Stomach smooth muscle (tissue), 2 donors: ENCODE results near the gene DHRS12.
A peak's percentile ranks its signal among the peaks of the same experiment; 100 is the strongest.

ENCODE experiments used
- H3K27ac ChIP-seq: one replicate; pipeline ENCODE4 v1.7.0; 2013; ENCODE audit warnings: mild to moderate bottlenecking, low read length, inconsistent platforms
- H3K27me3 ChIP-seq, 2 donors: one replicate each; pipeline ENCODE4 v1.7.0; 2013; ENCODE audit warnings: low read length in 2 of 2; ENCODE audit not compliant: insufficient read depth in 2 of 2, control insufficient read depth in 1 of 2
- H3K36me3 ChIP-seq, 2 donors: one replicate each; pipeline ENCODE4 v1.7.0; 2013; ENCODE audit warnings: low read length in 2 of 2; ENCODE audit not compliant: control insufficient read depth in 2 of 2, insufficient read depth in 2 of 2
- H3K4me1 ChIP-seq: one replicate; pipeline ENCODE4 v1.7.0; 2013; ENCODE audit warnings: low read length; ENCODE audit not compliant: control insufficient read depth, insufficient read depth
- H3K4me3 ChIP-seq, 2 donors: one replicate each; pipeline ENCODE4 v1.7.0; 2013; ENCODE audit warnings: low read length in 2 of 2
- H3K9ac ChIP-seq, 2 donors: one replicate each; pipeline ENCODE4 v1.7.0; 2013; ENCODE audit warnings: low read length in 2 of 2, mild to moderate bottlenecking in 1 of 2
- H3K9me3 ChIP-seq, 2 donors: one replicate each; pipeline ENCODE4 v1.7.0; 2013; ENCODE audit warnings: low read length in 2 of 2; ENCODE audit not compliant: control insufficient read depth in 2 of 2
- donor health status: healthy.
- donor health status: Pancreatic carcinoma.

The DHRS12 gene

DNA sequence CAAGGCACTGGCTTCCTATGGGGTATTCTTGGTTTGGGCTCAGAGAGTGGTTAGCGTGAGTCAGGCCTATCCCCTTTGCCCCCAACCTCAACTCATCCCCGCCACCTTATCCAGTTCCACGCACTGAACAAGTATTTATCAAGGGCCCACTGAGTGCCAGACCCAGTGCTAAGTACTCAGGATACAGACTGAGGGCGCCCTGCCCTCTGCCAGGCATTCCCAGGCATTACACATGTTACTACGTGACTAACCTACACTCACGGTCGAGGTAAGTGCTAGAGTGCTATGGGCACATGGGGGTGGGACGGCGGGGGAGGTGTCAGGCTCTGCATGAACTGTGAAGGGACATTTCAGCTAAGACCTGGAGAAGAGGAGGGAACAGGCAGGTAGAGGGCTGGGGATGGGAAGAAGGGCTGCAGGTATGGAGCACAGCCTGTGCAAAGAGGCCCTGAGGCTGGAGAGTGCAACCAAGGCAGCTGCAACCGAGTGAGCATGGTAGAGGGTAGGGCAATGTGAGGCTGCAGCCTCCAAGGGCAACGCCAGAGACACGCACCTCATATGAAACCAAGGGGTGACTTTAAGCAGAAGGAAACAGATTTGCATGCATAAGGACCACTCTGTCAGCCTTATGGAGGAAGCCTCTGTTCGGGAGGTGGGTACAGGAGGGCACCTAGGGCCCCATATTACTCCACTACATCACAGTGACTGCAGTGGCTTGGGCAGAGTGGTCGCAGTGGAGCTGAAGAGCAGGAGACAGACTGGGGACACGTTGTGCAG lies 22.5 kb downstream of the DHRS12 start:
- Histone ChIP-seq H3K36me3 (no peaks in the 10 kb centered on the region), H3K4me1 (peaks cover 10% of the 10 kb centered on the region), H3K9ac (no peak overlapping the region), H3K27me3 (no peaks in the 10 kb centered on the region), H3K27ac (no peak overlapping the region), H3K4me3 (no peak overlapping the region), H3K9me3 (no peaks in the 10 kb centered on the region)

DNA sequence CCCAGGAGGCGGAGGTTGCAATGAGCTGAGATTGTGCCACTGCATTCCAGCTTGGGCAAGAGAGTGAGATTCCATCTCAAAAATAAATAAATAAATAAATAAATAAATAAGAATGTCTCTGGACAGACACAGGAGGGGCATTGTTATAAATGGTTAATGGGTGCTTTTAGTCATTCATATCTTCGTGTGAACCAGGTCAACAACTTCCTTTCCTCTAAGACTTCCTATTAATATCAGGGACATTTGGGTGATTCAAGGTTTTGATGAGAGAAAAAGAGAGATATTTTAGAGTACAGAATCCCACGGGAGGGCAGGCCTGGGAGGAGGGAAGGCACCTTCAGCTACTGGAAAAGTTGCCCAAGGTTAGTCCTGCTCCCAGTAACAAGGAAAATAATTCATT lies 23.9 kb downstream of the DHRS12 start:
- no peaks in the 10 kb centered on the region for H3K27me3 ChIP-seq
- no peaks in the 10 kb centered on the region for H3K9me3 ChIP-seq
- H3K27ac ChIP-seq, result no peak overlapping the region
- peaks cover 4% of the 10 kb centered on the region for H3K4me1 ChIP-seq
- no peak overlapping the region for H3K9ac ChIP-seq
- H3K36me3 ChIP-seq, result no peaks in the 10 kb centered on the region
- no peak overlapping the region for H3K4me3 ChIP-seq

DNA sequence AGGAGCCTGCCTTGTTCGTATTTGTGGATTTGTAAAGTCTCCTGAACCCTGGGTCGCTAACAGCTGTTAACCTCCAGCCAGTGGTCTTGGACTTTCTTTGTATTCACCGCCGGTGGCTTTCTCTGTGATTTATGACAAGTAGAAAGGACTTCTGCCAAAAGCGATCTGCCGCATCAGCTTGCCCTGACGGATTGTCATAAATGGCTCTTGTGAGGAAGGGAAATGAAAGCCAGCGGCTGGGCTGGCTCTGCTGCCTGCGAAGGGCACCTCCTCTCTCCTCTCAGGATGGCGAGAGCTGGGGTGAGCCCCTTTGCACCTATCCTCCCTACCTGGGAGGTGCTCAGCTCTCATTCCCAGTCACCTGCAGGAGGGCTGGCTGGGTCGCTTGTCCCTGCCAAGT lies 25.6 kb downstream of the DHRS12 start:
- Histone ChIP-seq H3K4me3 (no peak overlapping the region), H3K9me3 (no peaks in the 10 kb centered on the region), H3K9ac (no peak overlapping the region), H3K36me3 (peaks cover 0 to 3% of the 10 kb centered on the region in 2 donors), H3K4me1 (peaks cover 4% of the 10 kb centered on the region), H3K27me3 (no peaks in the 10 kb centered on the region), H3K27ac (no peak overlapping the region)

DNA sequence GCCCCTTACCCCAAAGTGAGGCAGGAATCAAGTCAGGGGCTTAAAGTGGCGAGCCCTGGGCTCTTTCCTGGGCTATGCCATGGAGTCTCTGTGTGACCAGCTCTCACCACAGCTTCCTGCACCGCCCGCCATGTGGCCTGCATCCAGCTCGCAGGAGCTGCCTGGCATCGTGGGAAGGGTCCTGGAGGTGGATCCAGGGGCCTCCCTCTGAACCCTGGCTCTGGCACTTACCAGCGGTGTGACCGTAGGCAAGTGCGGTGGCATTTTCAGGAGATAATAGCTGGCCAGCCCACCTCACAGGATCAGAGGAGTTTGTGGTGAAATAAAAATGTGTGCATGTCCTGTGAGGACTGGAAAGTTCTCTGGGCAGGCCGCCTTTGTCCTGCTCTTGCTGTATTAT lies 26.0 kb downstream of the DHRS12 start:
- Histone ChIP-seq H3K27ac (no peak overlapping the region), H3K4me3 (no peak overlapping the region), H3K4me1 (peaks cover 4% of the 10 kb centered on the region), H3K9me3 (no peaks in the 10 kb centered on the region), H3K9ac (no peak overlapping the region), H3K36me3 (peaks cover 0 to 4% of the 10 kb centered on the region in 2 donors), H3K27me3 (no peaks in the 10 kb centered on the region)

DNA sequence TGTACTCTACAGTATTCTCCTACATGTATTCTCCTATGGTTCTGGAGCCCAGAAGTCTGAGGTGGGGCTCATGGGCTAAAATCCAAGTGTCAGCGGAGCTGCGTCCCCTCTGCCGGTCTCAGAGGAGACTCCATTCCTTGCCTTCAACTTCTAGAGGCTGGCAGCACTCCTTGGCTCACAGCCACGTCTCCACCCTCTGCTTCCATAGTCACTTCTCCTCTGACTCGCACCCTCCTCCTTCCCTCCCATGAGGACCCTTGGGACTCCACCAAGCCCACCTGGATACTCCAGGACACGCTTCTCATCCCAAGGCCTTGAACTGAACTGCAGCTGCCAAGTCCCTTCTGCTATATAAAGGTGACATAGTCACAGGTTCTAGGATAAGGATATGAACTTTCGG lies 27.8 kb downstream of the DHRS12 start:
- Histone ChIP-seq H3K4me3 (no peak overlapping the region), H3K4me1 (peaks cover 4% of the 10 kb centered on the region), H3K9me3 (no peaks in the 10 kb centered on the region), H3K27me3 (no peaks in the 10 kb centered on the region), H3K36me3 (peaks cover 3 to 7% of the 10 kb centered on the region in 2 donors), H3K9ac (no peak overlapping the region), H3K27ac (no peak overlapping the region)

DNA sequence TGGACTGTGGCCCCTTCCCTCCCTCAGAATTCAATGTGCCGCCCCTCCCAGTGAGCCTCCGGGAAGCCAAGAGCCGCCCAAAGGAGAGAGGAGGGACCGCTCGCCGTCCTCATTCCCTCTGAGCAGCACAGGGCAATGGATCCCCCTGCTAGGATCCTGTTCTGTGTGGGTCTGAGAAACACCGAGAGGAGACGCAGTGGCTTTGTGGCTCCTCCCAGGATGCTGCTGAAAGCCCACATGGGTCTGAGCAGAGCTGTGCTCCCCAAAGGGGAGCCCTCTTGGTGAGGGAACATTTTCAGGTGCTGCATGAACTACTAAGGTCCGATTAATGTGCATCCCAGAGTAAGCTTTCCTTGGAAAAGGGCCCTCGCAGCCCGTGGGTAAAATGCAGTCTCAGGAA lies 30.4 kb downstream of the DHRS12 start:
- H3K36me3 ChIP-seq, result peaks cover 5 to 9% of the 10 kb centered on the region in 2 donors

DNA sequence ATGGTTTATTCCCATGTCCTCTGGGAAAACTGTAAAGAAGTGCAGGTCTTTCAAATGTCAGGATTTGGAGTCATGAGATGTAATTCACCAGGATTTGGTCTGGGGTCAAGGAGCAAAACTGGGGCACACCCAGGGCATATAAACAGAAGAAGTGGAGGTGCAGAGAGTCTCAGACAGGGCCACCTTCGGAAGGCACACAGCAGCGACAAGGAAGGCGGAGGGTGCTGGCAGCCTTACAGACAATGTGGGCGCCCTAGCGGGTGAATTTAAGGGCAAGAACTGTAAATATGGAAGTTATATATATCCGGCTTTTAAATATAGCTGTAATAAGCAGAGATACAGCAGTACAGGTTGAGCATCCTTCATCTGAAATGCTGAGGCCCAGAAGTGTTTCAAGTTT lies 31.2 kb downstream of the DHRS12 start:
- Histone ChIP-seq H3K27me3 (no peaks in the 10 kb centered on the region), H3K27ac (no peak overlapping the region)

More for the DNA sequence above, 30.4 kb downstream of the DHRS12 start:
- no peak overlapping the region for H3K4me3 ChIP-seq
- H3K9me3 ChIP-seq, result no peaks in the 10 kb centered on the region
- H3K9ac ChIP-seq, result no peak overlapping the region
- no peaks in the 10 kb centered on the region for H3K27me3 ChIP-seq
- H3K4me1 ChIP-seq, result peaks cover 7% of the 10 kb centered on the region
- no peak overlapping the region for H3K27ac ChIP-seq

DNA sequence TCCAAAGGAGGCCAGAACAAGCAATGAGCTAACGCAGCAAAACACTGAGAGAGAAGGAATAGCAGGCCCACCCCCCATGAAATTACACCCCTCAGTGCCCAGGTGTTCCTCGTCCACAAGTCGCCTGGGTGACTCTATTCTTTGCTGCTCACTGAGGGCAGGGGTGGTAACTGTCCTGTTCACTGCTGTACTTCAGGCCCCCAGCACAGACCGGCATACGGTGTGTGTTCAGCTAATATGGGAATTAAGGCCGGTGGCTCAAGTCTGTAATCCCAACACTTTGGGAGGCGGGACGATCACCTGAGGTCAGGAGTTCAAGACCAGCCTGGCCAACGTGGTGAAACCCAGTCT lies 31.9 kb downstream of the DHRS12 start:
- Histone ChIP-seq H3K27ac (no peak overlapping the region), H3K36me3 (peaks cover 9 to 13% of the 10 kb centered on the region in 2 donors), H3K4me1 (peaks cover 7% of the 10 kb centered on the region), H3K4me3 (no peak overlapping the region), H3K9ac (no peak overlapping the region), H3K27me3 (no peaks in the 10 kb centered on the region), H3K9me3 (no peaks in the 10 kb centered on the region)

More for the DNA sequence above, 31.2 kb downstream of the DHRS12 start:
- Histone ChIP-seq H3K9ac (no peak overlapping the region), H3K36me3 (peaks cover 9 to 11% of the 10 kb centered on the region in 2 donors), H3K9me3 (no peaks in the 10 kb centered on the region), H3K4me1 (peaks cover 7% of the 10 kb centered on the region), H3K4me3 (no peak overlapping the region)

DNA sequence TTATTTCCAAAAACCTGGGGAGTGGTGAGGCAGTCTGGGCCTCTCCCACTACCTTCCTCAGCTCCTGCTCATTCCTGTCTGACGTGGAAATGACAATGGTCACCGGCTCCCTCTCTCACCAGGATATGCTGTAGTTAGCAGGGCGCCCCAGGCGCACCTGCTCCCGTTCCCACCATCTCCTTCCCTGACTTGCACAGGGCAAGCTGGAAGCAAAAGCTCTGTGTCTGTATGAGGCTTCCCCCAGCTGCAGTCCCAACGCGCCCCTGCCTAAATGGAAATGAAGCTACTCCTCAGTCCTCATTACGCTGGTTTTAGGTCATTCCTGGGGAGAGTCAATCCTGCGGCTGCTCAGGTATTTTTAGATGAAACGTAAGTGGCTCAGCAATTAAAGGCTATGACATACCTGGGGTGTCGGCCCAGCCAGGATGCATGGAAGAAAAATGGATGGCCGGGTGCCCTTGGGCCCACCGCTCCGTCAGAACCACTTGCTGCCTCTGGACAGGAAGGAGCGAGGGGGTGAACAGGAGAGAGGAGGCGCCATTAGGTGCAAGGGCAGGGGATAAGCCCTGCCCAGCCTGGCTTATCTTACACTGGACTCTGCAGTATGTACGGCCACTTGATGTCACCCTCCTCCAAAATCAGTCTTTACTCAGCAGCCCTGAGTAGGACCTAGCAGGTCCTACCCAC lies 32.4 kb downstream of the DHRS12 start:
- Histone ChIP-seq H3K4me3 (no peak overlapping the region), H3K27me3 (no peaks in the 10 kb centered on the region), H3K4me1 (peaks cover 7% of the 10 kb centered on the region), H3K9me3 (no peaks in the 10 kb centered on the region), H3K36me3 (peaks cover 9 to 16% of the 10 kb centered on the region in 2 donors), H3K9ac (no peak overlapping the region), H3K27ac (no peak overlapping the region)

DNA sequence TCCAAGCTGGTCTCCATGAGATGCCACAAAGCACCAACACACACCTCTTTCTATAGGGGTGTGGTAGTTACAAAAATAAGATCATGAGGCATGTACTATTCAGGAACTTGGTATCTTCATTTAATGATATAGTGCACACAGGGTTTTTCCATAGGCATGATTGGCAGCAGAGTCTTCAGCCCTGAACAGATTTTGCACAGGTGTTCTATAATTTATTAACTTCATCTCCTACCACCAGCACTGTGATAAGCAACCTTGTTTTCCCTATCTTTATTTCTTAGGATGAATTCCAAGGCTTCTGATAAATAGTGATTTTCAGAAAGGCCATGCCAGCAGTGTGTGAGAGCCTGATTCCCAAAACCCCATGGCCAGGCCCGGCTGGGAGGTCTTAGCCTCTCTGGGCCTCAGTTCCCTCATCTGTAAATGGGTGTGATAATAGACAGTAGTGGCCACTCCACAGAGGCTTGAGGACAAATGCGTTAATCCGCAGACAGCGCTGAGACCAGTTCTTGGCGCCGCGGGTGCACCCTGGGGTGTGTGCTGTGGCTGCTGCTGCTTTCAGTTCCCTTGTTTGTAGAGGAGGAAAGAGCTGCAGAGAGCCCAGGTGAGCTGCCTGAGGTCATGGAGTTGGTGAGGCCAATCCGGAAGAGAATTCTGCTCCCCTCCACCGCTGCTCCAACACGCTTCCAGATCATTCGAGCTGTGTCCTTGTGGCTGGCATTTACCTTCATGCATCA lies 33.1 kb downstream of the DHRS12 start:
- H3K9me3 ChIP-seq, result no peaks in the 10 kb centered on the region
- peaks cover 9 to 18% of the 10 kb centered on the region in 2 donors for H3K36me3 ChIP-seq
- no peak overlapping the region for H3K9ac ChIP-seq
- H3K4me3 ChIP-seq, result no peak overlapping the region
- H3K27me3 ChIP-seq, result no peaks in the 10 kb centered on the region
- H3K27ac ChIP-seq, result peak overlapping the region; percentile 70
- peaks cover 2% of the 10 kb centered on the region for H3K4me1 ChIP-seq
